Activated CD4-positive, alpha-beta T cell treated with anti-CD3 and anti-CD28 coated beads for 4 hours (primary cell): ENCODE results near the gene MAN1C1.
A peak's percentile ranks its signal among the peaks of the same experiment; 100 is the strongest.

Experiments
- DNase-seq, 2 donors: peaks; one replicate each; pipeline ENCODE4 v3.0.0-alpha.2; 2020

MAN1C1 gene

GRCh38 chr1:25616095-25616986 lies at the start of gene MAN1C1:
Gene MAN1C1 (plus strand): TSS chr1:25616791. CDS start chr1:25617798, 1,007 bp downstream.
- DNase-seq: peak; percentile 75 to 77

GRCh38 chr1:25567710-25568089 lies 48.9 kb upstream of the MAN1C1 start:
- DNase-seq: no peak

- no peak for DNase-seq
Observed at GRCh38 chr1:25568090-25568833, 48.3 kb upstream of the MAN1C1 start.

GRCh38 chr1:25568834-25569596 lies 47.6 kb upstream of the MAN1C1 start:
- DNase-seq: no peak

GRCh38 chr1:25569597-25570396 lies 46.8 kb upstream of the MAN1C1 start:
- no peak for DNase-seq

GRCh38 chr1:25570798-25571521 lies 45.6 kb upstream of the MAN1C1 start:
- DNase-seq: no peak

GRCh38 chr1:25571522-25571970 lies 45.0 kb upstream of the MAN1C1 start:
- no peak for DNase-seq

GRCh38 chr1:25572107-25572506 lies 44.5 kb upstream of the MAN1C1 start:
- DNase-seq: no peak

GRCh38 chr1:25572708-25573590 lies 43.6 kb upstream of the MAN1C1 start:
- peak in 1 of 2 donors; percentile 49 for DNase-seq

- no peak for DNase-seq
Observed at GRCh38 chr1:25573591-25573930, 43.0 kb upstream of the MAN1C1 start.

- DNase-seq: no peak
Observed at GRCh38 chr1:25573961-25574360, 42.6 kb upstream of the MAN1C1 start.

- no peak for DNase-seq
Observed at GRCh38 chr1:25575191-25575590, 41.4 kb upstream of the MAN1C1 start.

- no peak for DNase-seq
Observed at GRCh38 chr1:25576459-25577133, 40.0 kb upstream of the MAN1C1 start.

GRCh38 chr1:25577134-25577920 lies 39.3 kb upstream of the MAN1C1 start:
- no peak for DNase-seq

GRCh38 chr1:25579292-25580252 lies 37.0 kb upstream of the MAN1C1 start:
- no peak for DNase-seq

GRCh38 chr1:25580927-25581326 lies 35.7 kb upstream of the MAN1C1 start:
- DNase-seq: no peak

GRCh38 chr1:25581764-25582163 lies 34.8 kb upstream of the MAN1C1 start:
- no peak for DNase-seq
